Right lobe of liver (tissue), 6 donors: ENCODE measurements around the gene COLGALT1. TPM values are rescaled to one million over a fixed set of nuclear protein-coding genes. Genes with fewer than 3 reads are reported as not detected.
A peak's percentile ranks its signal among the peaks of the same experiment; 100 is the strongest.

ENCODE experiments used
- ATAC-seq, 4 donors: fragments of 200-7000 bp; cut with Tn5 transposase; one replicate each; pipeline ENCODE4 v1.9.1; 2020; ENCODE audit warnings: mild to moderate bottlenecking in 4 of 4, moderate library complexity in 4 of 4
- DNase-seq, 3 donors: peaks; one replicate each; pipeline ENCODE4 v3.0.0-alpha.2; 2020
- H3K27ac ChIP-seq, 3 donors: fragments of 200-600 bp; one replicate each; pipeline ENCODE4 v1.8.0; 2022
- H3K27me3 ChIP-seq, 2 donors: fragments of 200-600 bp; one replicate each; pipeline ENCODE4 v1.8.0; 2022
- H3K36me3 ChIP-seq, 4 donors: fragments of 200-600 bp; sonication (generic) in 1 of 4; one replicate each; pipeline versions ENCODE4 v1.5.1 to v1.8.0; 2017 to 2022; ENCODE audit warnings: control low read depth in 1 of 4
- H3K4me1 ChIP-seq, 4 donors: fragments of 200-600 bp; sonication (generic) in 1 of 4; one replicate each; pipeline versions ENCODE4 v1.5.1 to v1.8.0; 2017 to 2022; ENCODE audit warnings: control low read depth in 1 of 4
- H3K4me3 ChIP-seq, 3 donors: fragments of 200-600 bp; one replicate each; pipeline ENCODE4 v1.8.0; 2022
- H3K9me3 ChIP-seq, 4 donors: fragments of 200-600 bp; sonication (generic) in 1 of 4; one replicate each; pipeline versions ENCODE4 v1.5.1 to v1.8.0; 2017 to 2022; ENCODE audit warnings: control low read depth in 1 of 4
- CTCF ChIP-seq, 4 donors: fragments of 200-600 bp in 3 of 4; fragments of 450-650 bp in 1 of 4; IDR thresholded peaks; one replicate each; pipeline versions ENCODE4 v1.5.1 to v1.8.0; 2016 to 2022; ENCODE audit warnings: antibody characterized with exemption in 4 of 4, mild to moderate bottlenecking in 2 of 4
- POLR2A ChIP-seq: fragments of 450-650 bp; IDR thresholded peaks from one replicate; pipeline ENCODE4 v1.6.1; 2017; ENCODE audit warnings: antibody characterized with exemption, mild to moderate bottlenecking
- WGBS: methylation state at CpG from one replicate; pipeline ENCODE4 v1.1.6; 2018; ENCODE audit warnings: low coverage, low lambda C conversion rate; ENCODE audit not compliant: insufficient coverage; ENCODE audit errors: missing lambda C conversion rate; 5-methylcytosine and 5-hydroxymethylcytosine counted together
- intact Hi-C, 2 donors: fragments of 100-400 bp; cut with DNase I; formaldehyde crosslinking; loops; one replicate each; pipeline versions ENCODE4 v1.11.2 to v1.14.1; 2022
- total RNA-seq, 6 experiments: library from RNA; depleted of rRNA in 2 of 6; stranded (reverse); fragments of >200 nt in 2 of 6; fragmentation: NEBNext Ultra II Directional in 3 of 6; extraction: Animal tissue kit (Norgen Biotek cat#: 25700) in 3 of 6; gene quantifications; one replicate each; pipeline versions ENCODE4 v1.1.0 to v1.2.4, GENCODE V29; 2016 to 2023
- donor health status: DM: no; HTN: yes; CAD: no.
- donor health status: DM: no; HTN: no; CAD: no.
- donor health status: DM: no; HTN: no; CAD: no.
- donor health status: DM: no; HTN: yes; CAD: no.
- donor health status: DM: no; HTN: yes; CAD: no.

The COLGALT1 gene
- total RNA-seq, 6 experiments from 2014 or later, result 23.2 to 36.8 (median 31.1) TPM

DNA sequence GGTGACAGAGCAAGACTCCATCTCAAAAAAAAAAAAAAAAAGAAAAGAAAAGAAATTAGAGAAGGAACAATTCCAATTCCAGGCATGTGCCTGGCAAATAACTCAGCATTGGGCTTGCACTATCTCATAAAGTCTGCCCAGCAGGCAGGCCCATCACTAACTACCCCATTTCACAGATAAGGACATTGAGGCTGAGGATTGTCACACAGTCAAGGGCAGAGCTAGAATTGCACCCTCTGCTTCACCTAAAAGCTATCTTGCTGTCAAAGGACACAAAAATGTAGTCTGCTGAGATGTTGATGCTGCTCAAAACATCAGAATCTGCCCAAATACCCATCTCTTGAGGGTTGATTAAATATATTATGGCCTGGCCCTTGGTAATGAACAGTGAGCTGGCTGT, 20.7 kb upstream of the COLGALT1 start:
- TF ChIP-seq POLR2A (no peak), CTCF (IDR thresholded peaks at IDR 0.05) (no peak)
- peaks cover 0 to 9% of the 10 kb centered on the region in 2 donors for H3K27me3 ChIP-seq
- no peak overlapping the region for H3K27ac ChIP-seq
- H3K36me3 ChIP-seq, result no peaks in the 10 kb centered on the region
- DNase-seq, result no peak
- peaks cover 0 to 7% (median 3%) of the 10 kb centered on the region in 4 donors for H3K4me1 ChIP-seq
- no peak overlapping the region for H3K4me3 ChIP-seq
- no peak for ATAC-seq
- intact Hi-C loops, result no loop called here
- H3K9me3 ChIP-seq, result no peaks in the 10 kb centered on the region

- Histone ChIP-seq H3K27me3 (peaks cover 0 to 9% of the 10 kb centered on the region in 2 donors), H3K27ac (no peak overlapping the region), H3K9me3 (no peaks in the 10 kb centered on the region), H3K36me3 (no peaks in the 10 kb centered on the region), H3K4me3 (no peak overlapping the region), H3K4me1 (peaks cover 0 to 7% (median 3%) of the 10 kb centered on the region in 4 donors)
- no peak for TF ChIP-seq POLR2A
- TF ChIP-seq CTCF (IDR thresholded peaks at IDR 0.05), result no peak
- intact Hi-C loops, result no loop called here
- 56% methylated on average over 2 of the region's 6 CpGs for WGBS
- ATAC-seq (no peak), DNase-seq (no peak)
Measured at GRCh38 chr19:17536955-17537354, 18.5 kb upstream of the COLGALT1 start.

DNA sequence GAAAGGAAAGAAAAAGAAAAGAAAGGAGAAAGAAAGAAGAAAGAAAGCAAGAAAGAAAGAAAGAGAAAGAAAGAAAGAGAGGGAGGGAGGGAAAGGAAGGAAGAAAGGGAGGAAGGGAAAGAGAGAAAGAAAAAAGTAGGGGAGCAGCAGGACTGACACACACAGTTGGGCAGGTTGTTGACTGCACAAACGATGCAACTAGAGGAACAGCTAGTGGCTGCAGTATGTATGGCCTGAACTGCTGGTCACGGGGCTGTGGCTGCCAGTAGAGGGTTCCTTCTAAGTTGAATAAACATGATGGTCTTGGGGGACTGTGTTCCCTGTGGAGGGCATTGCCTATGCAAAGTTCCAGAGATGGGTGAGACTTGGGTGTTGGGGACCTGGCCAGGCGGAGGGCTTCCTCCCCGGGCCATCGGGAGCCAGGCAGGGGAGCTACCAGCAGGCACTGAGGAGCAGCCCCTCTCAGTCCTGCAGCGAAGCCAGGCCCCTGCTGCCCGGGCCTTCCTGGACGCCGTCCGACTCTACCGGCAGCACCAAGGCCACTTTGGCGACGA, 16.7 kb upstream of the COLGALT1 start:
- no peaks in the 10 kb centered on the region for H3K36me3 ChIP-seq
- DNase-seq, result no peak
- no peak for TF ChIP-seq POLR2A
- no peak for TF ChIP-seq CTCF (IDR thresholded peaks at IDR 0.05)
- ATAC-seq, result peak in 2 of 4 donors; percentile 6 to 7
- H3K27me3 ChIP-seq, result peaks cover 0 to 9% of the 10 kb centered on the region in 2 donors
- peak overlapping the region; percentile 14 to 43 (median 35) for H3K4me3 ChIP-seq
- H3K9me3 ChIP-seq, result no peaks in the 10 kb centered on the region
- no peak overlapping the region for H3K27ac ChIP-seq
- peaks cover 0 to 7% (median 3%) of the 10 kb centered on the region in 4 donors for H3K4me1 ChIP-seq
- intact Hi-C loops, result no loop called here
- 6% methylated on average over 2 of the region's 13 CpGs for WGBS

- H3K9me3 ChIP-seq, result no peaks in the 10 kb centered on the region
- no peak overlapping the region for H3K27ac ChIP-seq
- ATAC-seq, result peak; percentile 79 to 89 (median 85)
- peaks cover 0 to 9% of the 10 kb centered on the region in 2 donors for H3K27me3 ChIP-seq
- peak; percentile 85 to 90 (median 88) for DNase-seq
- TF ChIP-seq POLR2A, result no peak
- peak; percentile 15 to 36 (median 22) for TF ChIP-seq CTCF (IDR thresholded peaks at IDR 0.05)
- H3K36me3 ChIP-seq, result no peaks in the 10 kb centered on the region
- H3K4me3 ChIP-seq, result peak overlapping the region; percentile 14 to 43 (median 35)
- WGBS, result 7% methylated on average over 28 of the region's 82 CpGs
- H3K4me1 ChIP-seq, result peaks cover 0 to 7% (median 3%) of the 10 kb centered on the region in 4 donors
- intact Hi-C loops, result no loop called here
Measured at GRCh38 chr19:17539238-17540117, 16.0 kb upstream of the COLGALT1 start.
